BE2C (cell line): ENCODE data around the gene GPC4.

ENCODE experiments used
- DNase-seq: peaks from one replicate; pipeline ENCODE4 v3.0.0-alpha.2; 2020
- H3K27me3 ChIP-seq: fragments of 250-450 bp; sonication (Bioruptor Pico); 2 replicates; pipeline ENCODE4 v1.5.1; 2020; ENCODE audit warnings: mild to moderate bottlenecking
- H3K36me3 ChIP-seq: fragments of 250-450 bp; sonication (Bioruptor Pico); 2 replicates; pipeline ENCODE4 v1.5.1; 2020; ENCODE audit warnings: mild to moderate bottlenecking
- H3K4me1 ChIP-seq: fragments of 250-450 bp; sonication (Bioruptor Pico); 2 replicates; pipeline ENCODE4 v1.5.1; 2020
- H3K4me3 ChIP-seq: 2 replicates; pipeline ENCODE4 v1.5.1; 2011; ENCODE audit warnings: low read depth, low read length
- H3K9me3 ChIP-seq: fragments of 250-450 bp; sonication (Bioruptor Pico); 2 replicates; pipeline ENCODE4 v1.5.1; 2020
- TF ChIP-seq, protein P1 (sequence below): IDR thresholded peaks from 2 replicates; pipeline ENCODE4 v1.5.1; 2012; ENCODE audit warnings: mild to moderate bottlenecking, low read depth, low read length

Gene GPC4

GRCh38 chrX:133413218-133413925, 1.9 kb downstream of the GPC4 start:
- H3K4me3 ChIP-seq: no peak overlapping the region
- TF ChIP-seq, protein P1, sequence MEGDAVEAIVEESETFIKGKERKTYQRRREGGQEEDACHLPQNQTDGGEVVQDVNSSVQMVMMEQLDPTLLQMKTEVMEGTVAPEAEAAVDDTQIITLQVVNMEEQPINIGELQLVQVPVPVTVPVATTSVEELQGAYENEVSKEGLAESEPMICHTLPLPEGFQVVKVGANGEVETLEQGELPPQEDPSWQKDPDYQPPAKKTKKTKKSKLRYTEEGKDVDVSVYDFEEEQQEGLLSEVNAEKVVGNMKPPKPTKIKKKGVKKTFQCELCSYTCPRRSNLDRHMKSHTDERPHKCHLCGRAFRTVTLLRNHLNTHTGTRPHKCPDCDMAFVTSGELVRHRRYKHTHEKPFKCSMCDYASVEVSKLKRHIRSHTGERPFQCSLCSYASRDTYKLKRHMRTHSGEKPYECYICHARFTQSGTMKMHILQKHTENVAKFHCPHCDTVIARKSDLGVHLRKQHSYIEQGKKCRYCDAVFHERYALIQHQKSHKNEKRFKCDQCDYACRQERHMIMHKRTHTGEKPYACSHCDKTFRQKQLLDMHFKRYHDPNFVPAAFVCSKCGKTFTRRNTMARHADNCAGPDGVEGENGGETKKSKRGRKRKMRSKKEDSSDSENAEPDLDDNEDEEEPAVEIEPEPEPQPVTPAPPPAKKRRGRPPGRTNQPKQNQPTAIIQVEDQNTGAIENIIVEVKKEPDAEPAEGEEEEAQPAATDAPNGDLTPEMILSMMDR: no peak
- no peak for DNase-seq

GRCh38 chrX:133412665-133413064, 2.6 kb downstream of the GPC4 start:
- Histone ChIP-seq H3K4me3 (no peak overlapping the region), H3K27me3 (peaks cover 15% of the 10 kb centered on the region), H3K4me1 (no peaks in the 10 kb centered on the region), H3K9me3 (no peaks in the 10 kb centered on the region), H3K36me3 (no peaks in the 10 kb centered on the region)
- TF ChIP-seq, protein P1: no peak
- DNase-seq: no peak

More at GRCh38 chrX:133413218-133413925, 1.9 kb downstream of the GPC4 start:
- H3K36me3 ChIP-seq: no peaks in the 10 kb centered on the region
- H3K27me3 ChIP-seq: peaks cover 15% of the 10 kb centered on the region
- H3K4me1 ChIP-seq: no peaks in the 10 kb centered on the region
- H3K9me3 ChIP-seq: no peaks in the 10 kb centered on the region

GRCh38 chrX:133412246-133412645, 3.0 kb downstream of the GPC4 start:
- Histone ChIP-seq H3K4me1 (no peaks in the 10 kb centered on the region), H3K4me3 (no peak overlapping the region), H3K36me3 (no peaks in the 10 kb centered on the region), H3K27me3 (peaks cover 15% of the 10 kb centered on the region), H3K9me3 (no peaks in the 10 kb centered on the region)
- no peak for DNase-seq
- TF ChIP-seq, protein P1: no peak

DNA sequence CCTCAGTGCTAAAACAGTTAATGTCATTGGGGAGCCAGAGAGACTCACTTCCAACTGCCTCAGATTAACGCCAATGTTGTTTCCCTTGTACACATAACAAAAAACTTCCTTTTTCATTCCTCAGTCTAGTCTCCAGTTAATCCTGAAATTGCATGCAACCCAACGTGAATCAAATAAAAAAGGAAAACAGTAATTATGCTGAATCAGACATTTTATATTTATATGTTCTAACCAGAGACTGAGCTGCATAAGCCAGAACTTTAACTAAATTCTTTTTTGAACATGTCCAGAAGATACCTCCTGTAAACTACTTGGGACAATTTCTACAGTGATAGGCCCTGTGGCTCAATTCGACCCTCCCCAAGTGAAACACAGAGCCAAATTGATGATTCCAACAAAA, 4.7 kb downstream of the GPC4 start:
- H3K27me3 ChIP-seq: peaks cover 9% of the 10 kb centered on the region
- H3K9me3 ChIP-seq: no peaks in the 10 kb centered on the region
- H3K36me3 ChIP-seq: no peaks in the 10 kb centered on the region
- no peak overlapping the region for H3K4me3 ChIP-seq
- TF ChIP-seq, protein P1: no peak
- DNase-seq: no peak
- no peaks in the 10 kb centered on the region for H3K4me1 ChIP-seq

- Histone ChIP-seq H3K36me3 (no peaks in the 10 kb centered on the region), H3K9me3 (no peaks in the 10 kb centered on the region), H3K27me3 (no peaks in the 10 kb centered on the region), H3K4me1 (no peaks in the 10 kb centered on the region), H3K4me3 (no peak overlapping the region)
- TF ChIP-seq, protein P1: no peak
- no peak for DNase-seq
These were observed 9.6 kb downstream of the GPC4 start for GRCh38 chrX:133405498-133406185.

GRCh38 chrX:133403984-133404383, 11.3 kb downstream of the GPC4 start:
- H3K36me3 ChIP-seq: no peaks in the 10 kb centered on the region
- no peaks in the 10 kb centered on the region for H3K9me3 ChIP-seq
- H3K4me1 ChIP-seq: no peaks in the 10 kb centered on the region
- no peak overlapping the region for H3K4me3 ChIP-seq
- no peak for DNase-seq
- H3K27me3 ChIP-seq: no peaks in the 10 kb centered on the region
- TF ChIP-seq, protein P1: no peak
